Fibroblast of upper back skin (primary cell): ENCODE data around the gene SVOPL.
A peak's percentile ranks its signal among the peaks of the same experiment; 100 is the strongest.

ENCODE experiments used
- DNase-seq: peaks from one replicate; pipeline ENCODE4 v3.0.0-alpha.2; 2013

Gene SVOPL

DNA sequence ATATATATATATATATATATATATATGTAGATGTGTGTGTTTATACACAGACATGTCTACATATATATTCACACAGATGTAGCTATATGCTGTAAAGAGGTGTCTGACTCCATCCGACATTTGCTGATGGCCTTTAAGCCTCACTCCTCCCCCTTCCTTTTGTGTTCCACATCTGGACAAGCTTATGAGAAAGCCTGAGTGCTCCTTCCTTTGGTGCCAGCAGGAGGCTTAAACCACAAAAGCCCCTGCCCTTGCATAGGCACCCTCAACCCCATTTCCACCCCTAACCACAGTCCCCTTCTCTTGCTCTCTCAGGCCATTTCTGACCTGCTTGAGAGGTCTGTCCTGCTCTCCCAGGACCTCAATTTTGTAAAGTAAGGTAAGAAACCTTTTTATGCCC lies 98.7 kb downstream of the SVOPL start:
- no peak for DNase-seq

DNA sequence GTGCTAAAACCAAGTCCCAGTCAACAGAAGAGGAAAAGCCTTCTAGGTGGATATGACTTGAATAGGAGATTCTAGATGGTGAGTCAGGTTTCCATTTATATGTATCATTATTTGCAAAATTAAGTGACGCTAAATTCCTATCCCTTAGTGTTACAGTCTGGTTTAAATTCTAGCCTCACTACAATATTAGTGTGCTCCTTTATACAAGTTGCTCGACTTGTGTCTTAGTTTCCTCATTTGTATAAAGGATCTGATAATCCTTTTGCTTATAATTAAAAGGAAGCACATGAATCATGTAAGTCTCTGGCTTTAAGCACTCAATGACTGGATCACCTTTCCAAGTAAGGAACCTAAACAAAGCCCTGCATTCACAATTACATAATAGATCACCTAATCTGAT lies 105.7 kb downstream of the SVOPL start:
- DNase-seq = no peak

GRCh38 chr7:138590154-138590553 lies 111.0 kb downstream of the SVOPL start:
- DNase-seq = no peak

DNA sequence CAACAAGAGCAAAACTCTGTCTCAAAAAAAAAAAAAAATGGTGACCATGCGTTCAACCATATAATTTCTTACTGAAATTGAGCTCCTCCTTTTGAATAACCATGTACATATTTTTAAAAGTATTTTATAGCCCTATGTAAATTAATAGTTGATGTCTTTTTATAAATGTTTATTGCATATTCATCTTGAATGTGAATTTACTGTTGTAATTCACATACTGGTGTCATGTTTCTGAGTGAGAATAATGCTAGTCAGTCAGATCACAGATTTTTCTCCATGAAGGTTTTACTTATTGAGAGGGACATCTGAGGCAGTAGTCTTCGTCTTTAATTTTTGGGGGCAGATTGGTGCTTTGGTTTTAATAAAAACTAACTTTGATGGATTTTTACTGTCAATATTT lies 112.2 kb downstream of the SVOPL start:
- DNase-seq = no peak

DNA sequence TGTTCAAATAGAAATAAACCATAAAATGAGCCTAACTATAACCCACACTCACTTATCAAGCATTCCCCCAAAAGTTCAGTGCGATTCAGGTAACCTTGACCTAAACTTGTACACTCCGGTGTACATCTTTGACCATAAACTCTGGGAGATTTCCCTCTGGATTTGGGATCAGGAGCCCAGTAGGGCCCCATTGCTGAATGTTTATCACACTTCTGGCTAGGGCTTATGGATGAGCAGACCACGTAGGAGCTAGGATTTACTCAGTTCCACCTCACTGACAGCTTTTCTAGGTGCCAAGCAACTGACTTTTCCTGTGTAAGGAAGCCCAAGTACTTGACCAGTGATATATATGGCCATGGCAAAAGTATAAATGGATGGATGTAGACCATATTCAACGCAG lies 113.7 kb downstream of the SVOPL start:
- DNase-seq = no peak

DNA sequence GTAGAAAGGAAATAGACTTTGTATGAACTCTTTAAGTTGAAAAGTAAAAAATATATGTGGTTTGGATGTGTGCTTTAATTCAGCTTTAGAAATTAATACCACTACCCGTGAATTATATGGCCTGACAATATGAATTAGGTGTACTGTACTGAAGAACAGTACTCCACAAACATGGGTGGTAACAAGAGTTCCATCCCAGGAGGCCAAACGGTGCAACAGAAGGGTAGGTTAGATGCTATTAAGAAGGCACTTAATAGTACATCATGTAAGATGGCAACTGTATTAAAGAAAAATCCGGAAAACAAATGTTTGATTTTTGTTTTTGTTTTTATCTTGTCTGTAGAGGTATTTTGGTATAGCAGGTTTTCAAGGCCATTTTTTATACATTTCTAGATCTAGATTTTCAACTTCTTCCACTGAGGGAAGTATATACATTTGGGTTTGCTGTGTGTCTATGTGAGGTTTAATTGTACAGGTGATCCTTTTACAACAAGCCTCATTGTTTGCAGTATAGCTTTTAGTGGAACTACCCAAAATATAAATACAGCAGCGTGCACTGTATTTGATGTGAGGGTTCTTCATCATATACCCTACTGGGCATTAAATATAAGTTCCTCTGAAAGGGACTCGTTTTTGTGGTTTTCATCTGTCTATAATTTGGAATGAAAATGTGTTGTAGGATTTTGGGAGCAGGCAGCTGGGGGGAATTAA lies 115.7 kb downstream of the SVOPL start:
- DNase-seq = no peak

DNA sequence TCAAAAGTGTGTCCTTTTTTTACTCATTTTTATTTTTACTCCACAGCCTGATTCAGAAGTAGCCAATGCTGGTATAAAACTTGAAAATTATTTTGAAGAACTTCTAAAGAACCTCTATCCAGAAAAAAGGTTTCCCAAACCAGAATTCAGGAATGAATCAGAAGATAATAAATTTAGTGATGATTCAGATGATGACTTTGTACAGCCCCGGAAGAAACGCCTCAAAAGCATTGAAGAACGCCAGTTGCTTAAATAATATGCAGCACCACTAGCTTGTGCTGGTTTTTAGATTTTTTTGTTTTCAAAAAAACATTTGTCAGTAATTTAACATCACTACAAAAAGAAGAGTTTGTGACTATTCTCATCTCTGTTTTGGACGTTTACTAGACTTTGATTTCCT lies 116.5 kb downstream of the SVOPL start:
- peak; percentile 6 for DNase-seq

GRCh38 chr7:138584283-138584682 lies 116.9 kb downstream of the SVOPL start:
- DNase-seq = no peak

DNA sequence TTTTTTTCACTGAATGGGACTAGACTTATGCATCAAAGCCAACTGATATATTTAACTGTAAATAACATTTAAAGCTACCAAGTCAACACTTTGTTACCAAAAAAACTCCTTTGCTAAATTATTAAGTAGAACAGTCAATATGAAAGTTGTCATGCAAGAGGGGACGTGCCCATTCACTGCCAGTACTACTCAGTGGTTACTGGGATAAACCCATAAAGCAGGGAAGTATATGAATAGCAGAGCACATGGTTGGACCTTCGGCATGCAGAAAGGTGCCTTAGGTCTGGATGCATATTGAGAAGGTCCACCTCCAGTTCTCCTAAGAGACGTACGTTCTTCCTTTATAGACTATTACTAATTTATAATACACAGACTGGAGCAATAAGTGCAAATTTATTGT lies 120.1 kb downstream of the SVOPL start:
- DNase-seq = no peak

DNA sequence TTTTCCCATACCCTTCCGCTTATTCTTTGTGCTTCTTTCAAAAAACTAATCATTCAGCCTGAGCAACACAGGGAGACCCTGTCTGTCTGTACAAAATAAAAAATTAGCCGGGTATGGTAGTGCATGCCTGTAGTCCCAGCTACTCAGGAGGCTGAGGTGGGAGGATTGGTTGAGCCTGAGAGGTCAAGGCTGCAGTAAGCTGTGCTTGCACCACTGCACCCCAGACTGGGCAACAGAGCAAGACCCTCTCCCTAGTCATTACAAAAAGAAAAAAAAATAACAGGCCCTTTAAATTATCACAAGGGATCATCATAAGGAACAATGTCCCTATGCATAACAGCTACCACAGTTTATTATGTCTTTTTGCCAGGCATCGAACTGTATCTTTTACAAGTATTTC lies 121.5 kb downstream of the SVOPL start:
- no peak for DNase-seq

- no peak for DNase-seq
These were observed 122.0 kb downstream of the SVOPL start for GRCh38 chr7:138579136-138579535.

DNA sequence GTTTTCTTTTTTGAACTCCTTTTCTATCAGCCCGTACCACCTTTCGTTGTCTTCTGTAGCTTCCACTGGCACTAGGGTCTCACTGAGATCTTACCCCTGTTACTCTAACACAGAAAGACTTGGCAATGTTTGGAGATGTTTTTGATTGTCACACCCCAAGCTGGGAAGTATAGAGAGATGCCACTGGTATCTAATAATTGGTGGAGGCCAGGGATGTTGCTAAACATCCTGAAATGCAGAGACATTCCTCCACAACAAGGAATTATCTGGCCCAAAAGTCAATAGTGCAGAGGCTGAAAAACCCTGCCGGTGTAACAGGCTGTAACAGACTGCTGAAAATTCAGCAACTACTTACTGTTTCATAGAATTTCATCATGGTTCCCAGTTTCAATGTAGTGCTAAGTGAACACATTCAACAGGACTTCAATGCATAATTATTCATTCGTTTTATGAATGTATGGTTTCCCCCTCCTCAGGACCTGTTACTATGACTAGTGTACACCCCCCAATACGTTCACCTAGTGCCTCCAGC lies 125.2 kb downstream of the SVOPL start:
- DNase-seq = peak; percentile 21

GRCh38 chr7:138573741-138574140 lies 127.4 kb downstream of the SVOPL start:
- DNase-seq = no peak

DNA sequence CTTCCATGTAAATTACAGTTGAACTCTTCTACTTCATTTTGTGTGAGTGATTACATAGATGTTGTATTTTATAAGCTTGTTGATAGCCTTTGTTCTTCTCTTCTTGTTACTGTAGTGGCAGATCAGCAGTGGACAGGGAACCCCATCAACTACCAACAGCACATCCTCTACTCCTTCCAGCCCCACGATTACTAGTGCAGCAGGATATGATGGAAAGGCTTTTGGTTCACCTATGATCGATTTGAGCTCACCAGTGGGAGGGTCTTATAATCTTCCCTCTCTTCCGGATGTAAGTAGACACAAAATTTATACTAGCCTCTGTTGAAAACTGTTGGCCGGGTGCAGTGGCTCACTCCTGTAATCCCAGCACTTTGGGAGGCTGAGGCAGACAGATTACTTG lies 130.4 kb downstream of the SVOPL start:
- DNase-seq = no peak

- DNase-seq = no peak
These were observed 131.7 kb downstream of the SVOPL start for GRCh38 chr7:138569418-138569817.

GRCh38 chr7:138568655-138569054 lies 132.5 kb downstream of the SVOPL start:
- DNase-seq = no peak

DNA sequence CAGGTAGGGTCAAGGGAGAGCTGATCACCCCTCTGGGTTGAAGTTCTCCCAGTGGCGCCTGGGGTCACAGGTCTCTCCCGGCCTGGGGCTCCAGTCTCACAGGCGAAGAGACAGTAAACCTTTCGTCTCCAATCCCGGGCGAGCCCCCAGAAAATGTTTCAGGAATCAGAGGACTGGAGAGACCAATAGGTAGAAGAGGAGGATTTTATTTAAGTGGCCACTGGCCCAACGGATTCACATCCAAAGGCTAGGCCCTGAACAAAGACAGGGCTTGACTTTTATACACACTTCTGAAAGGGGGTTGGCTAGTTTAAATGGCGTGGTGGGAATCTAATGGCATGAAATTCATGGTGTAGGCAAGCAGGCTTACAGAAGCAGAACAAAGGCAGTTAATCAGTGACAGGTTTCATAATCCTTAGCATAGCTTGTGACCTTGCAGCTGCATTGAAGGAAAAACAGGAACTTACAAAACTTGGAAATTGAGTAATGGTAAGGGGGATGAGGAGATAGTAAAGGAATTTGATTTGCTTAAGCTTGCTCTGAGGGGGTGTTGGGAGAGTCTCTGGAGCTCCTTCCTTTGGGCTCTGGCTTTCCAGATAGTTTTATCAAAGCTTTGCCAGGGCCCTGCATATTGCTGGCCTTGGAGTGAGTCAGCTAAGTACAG lies 135.6 kb downstream of the SVOPL start:
- DNase-seq = peak; percentile 39

DNA sequence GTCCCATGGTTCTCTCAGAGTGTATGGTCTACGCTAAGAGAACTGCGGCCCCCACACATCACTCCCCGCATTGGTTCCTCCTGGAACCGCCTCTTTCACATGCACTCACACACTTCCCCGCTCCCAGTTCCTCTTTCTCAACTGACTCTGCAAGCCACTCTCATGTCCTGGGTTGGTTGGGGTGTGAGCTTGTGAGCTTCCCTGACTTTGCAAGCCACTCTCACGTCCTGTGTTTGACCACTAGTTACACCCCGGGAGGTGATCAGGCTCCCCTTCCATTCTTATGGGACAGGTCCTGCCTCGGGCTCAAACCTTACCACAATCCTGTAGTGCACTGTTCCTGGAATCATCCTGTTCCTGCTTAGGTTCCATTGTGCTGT lies 136.1 kb downstream of the SVOPL start:
- DNase-seq = no peak

- DNase-seq = no peak
These were observed 136.8 kb downstream of the SVOPL start for GRCh38 chr7:138564365-138564764.

DNA sequence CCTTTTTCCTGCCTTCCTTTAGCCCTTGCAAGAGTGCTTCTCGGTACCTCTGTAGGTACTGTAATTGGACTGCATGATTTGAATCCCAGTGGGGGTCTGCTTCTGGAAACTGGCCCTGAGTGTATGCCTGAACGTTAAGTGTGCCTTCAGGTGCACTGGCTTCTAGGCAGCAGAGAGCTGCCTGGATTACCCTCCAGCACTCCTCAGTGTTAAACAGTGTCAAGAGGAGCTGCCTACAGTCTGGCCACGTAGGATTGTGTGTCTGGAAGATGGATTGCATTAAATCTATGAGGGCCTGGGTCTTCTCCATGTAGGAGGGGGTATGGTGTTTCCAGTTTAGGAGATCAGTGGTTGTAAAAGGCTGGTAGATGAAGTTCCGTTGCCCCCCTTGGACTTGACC lies 137.4 kb downstream of the SVOPL start:
- DNase-seq = no peak

DNA sequence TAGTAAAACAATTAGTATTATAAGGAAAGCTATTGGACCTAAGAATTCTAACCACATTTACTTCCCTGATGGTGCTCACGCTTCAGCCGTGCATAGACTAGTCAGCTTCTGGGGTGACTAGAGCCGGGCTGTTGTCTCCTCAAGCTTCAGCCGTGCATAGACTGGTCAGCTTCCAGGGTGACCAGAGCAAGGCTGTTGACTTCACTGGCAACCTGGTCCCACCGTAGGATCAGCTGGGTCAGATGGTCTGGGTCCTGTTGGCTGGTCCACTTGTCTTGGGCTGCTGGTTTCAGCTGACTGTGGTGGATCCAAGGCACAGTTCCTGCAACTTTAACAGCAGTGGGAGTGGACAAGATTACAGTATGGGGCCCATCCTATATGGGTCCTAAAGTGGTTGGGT lies 141.7 kb downstream of the SVOPL start:
- no peak for DNase-seq

DNA sequence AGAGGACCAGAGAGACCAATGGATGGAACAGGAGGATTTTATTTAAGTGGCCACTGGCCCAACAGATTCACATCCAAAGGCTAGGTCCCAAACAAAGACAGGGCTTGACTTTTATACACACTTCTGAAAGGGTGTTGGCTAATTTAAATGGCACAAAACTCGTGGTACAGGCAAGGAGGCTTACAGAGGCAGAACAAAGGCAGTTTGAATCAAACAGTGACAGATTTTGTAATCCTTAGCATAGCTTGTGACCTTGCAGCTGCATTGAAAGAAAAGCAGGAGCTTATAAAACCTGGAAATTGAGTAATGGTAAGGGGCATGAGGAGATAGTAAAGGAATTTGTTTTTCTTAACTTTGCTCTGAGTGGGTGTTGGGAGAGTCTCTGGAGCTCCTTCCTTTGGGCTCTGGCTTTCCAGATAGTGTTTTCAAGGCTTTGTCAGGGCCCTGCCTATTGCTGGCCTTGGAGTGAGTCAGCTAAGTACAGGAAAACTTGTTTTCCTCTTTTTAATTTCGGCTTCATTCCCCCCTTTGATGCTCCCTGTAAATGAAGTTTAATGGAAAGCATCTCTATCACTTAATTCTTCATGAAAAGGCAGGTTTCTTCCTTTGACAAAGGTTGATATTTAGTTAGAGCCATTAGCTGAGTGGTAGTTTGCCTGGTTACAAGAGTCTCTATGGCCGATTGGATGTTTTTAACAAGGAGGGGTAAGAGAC lies 144.2 kb downstream of the SVOPL start:
- DNase-seq = no peak

- DNase-seq = no peak
These were observed 145.5 kb downstream of the SVOPL start for GRCh38 chr7:138555684-138556083.

- DNase-seq = no peak
These were observed 146.5 kb downstream of the SVOPL start for GRCh38 chr7:138554674-138555073.
